ENCODE measurements around the gene SCYL2. TPM values are rescaled to one million over a fixed set of nuclear protein-coding genes. Genes with fewer than 3 reads are reported as not detected.

The SCYL2 gene
- total and polyA plus RNA-seq, 2 experiments from 2014 or later, result 15.0 to 57.5 TPM

GRCh38 chr12:100279159-100279558 lies 12.2 kb downstream of the SCYL2 start:
- Histone ChIP-seq H2AFZ (no peak overlapping the region), H3K9me2 (ENCODE audit: insufficient read depth) (no peaks in the 10 kb centered on the region), H3K4me2 (peak overlapping the region; percentile 33; the same call in 1 of the 2 replicates), H3K4me1 (ENCODE audit: insufficient read depth) (peaks cover 9% of the 10 kb centered on the region; the same call in 1 of the 2 replicates), H3K79me2 (replicated peaks; ENCODE audit: insufficient read depth) (peaks cover 91% of the 10 kb centered on the region), H3K27ac (ENCODE audit: low read depth) (peak overlapping the region; percentile 5), H3F3A (replicated peaks; ENCODE audit: low read depth) (no peaks in the 10 kb centered on the region), H3K4me3 (no peak overlapping the region), H3K27me3 (ENCODE audit: insufficient read depth) (no peaks in the 10 kb centered on the region), H3K36me3 (ENCODE audit: insufficient read depth) (no peaks in the 10 kb centered on the region), H4K20me1 (replicated peaks; ENCODE audit: insufficient read depth) (peaks cover 18% of the 10 kb centered on the region; the same call in 1 of the 2 replicates)
- TF ChIP-seq ZNF331 (CRISPR knock-in tag; IDR thresholded peaks at IDR 0.05; ENCODE audit: low read depth) (no peak), REST (IDR thresholded peaks at IDR 0.05; ENCODE audit: unreplicated experiment) (no peak), ZNF114 (CRISPR knock-in tag; IDR thresholded peaks at IDR 0.05) (no peak), CREB1 (CRISPR knock-in tag; IDR thresholded peaks at IDR 0.05; ENCODE audit: low read depth) (no peak), ZNF462 (CRISPR knock-in tag; IDR thresholded peaks at IDR 0.05) (no peak), POLR2AphosphoS5 (IDR thresholded peaks at IDR 0.05; ENCODE audit: low read depth) (no peak), STAT1 (IDR thresholded peaks at IDR 0.05; ENCODE audit: unreplicated experiment) (no peak), ETS1 (IDR thresholded peaks at IDR 0.05) (no peak), EZH2phosphoT487 (IDR thresholded peaks at IDR 0.05; ENCODE audit: unreplicated experiment) (no peak)
- TF ChIP-seq, protein P1, sequence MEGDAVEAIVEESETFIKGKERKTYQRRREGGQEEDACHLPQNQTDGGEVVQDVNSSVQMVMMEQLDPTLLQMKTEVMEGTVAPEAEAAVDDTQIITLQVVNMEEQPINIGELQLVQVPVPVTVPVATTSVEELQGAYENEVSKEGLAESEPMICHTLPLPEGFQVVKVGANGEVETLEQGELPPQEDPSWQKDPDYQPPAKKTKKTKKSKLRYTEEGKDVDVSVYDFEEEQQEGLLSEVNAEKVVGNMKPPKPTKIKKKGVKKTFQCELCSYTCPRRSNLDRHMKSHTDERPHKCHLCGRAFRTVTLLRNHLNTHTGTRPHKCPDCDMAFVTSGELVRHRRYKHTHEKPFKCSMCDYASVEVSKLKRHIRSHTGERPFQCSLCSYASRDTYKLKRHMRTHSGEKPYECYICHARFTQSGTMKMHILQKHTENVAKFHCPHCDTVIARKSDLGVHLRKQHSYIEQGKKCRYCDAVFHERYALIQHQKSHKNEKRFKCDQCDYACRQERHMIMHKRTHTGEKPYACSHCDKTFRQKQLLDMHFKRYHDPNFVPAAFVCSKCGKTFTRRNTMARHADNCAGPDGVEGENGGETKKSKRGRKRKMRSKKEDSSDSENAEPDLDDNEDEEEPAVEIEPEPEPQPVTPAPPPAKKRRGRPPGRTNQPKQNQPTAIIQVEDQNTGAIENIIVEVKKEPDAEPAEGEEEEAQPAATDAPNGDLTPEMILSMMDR (conservative IDR thresholded peaks at IDR 0.05; ENCODE audit: low read depth in 2 of 2), result no peak; a peak in 1 of 4 replicates
- Mint-ChIP-seq H3K9me3 (no peaks in the 10 kb centered on the region), H3K4me1 (peaks cover 18% of the 10 kb centered on the region), H3K27ac (no peak overlapping the region), H3K36me3 (ENCODE audit: low read depth) (peaks cover 5% of the 10 kb centered on the region; the same call in 2 of the 3 replicates), H3K4me3 (no peak overlapping the region), H3K27me3 (ENCODE audit: insufficient read depth, low read depth, poor library complexity) (no peaks in the 10 kb centered on the region)
- DNase-seq (ENCODE audit: low spot score) (peak; percentile 34), ATAC-seq (peak; percentile 94)

Data from GM23338 (cell line).